Adrenal gland (tissue), 12 donors: Measurements from ENCODE around the gene RNF5. TPM values are rescaled to one million over a fixed set of nuclear protein-coding genes. Genes with fewer than 3 reads are reported as not detected.

Experiments
- DNase-seq, 7 donors: peaks; one replicate each; pipeline ENCODE4 v3.0.0-alpha.2; 2019 to 2020
- H3K27ac ChIP-seq, 5 donors: fragments of 200-600 bp; sonication (generic) in 4 of 5; 1 replicate in 3 of 5; 2 replicates in 2 of 5; pipeline versions ENCODE4 v1.5.1 to v1.8.0; 2016 to 2020; ENCODE audit warnings: mild to moderate bottlenecking in 1 of 5
- H3K27me3 ChIP-seq: fragments of 200-600 bp; 2 replicates; pipeline ENCODE4 v1.8.0; 2021
- H3K36me3 ChIP-seq, 2 donors: fragments of 200-600 bp; replicated peaks in 1 of 2; 1 replicate in 1 of 2; 2 replicates in 1 of 2; pipeline versions ENCODE4 v1.5.1 to v1.8.0; 2018 to 2022
- H3K4me1 ChIP-seq, 2 donors: fragments of 200-600 bp; replicated peaks in 1 of 2; 1 replicate in 1 of 2; 2 replicates in 1 of 2; pipeline versions ENCODE4 v1.5.1 to v1.8.0; 2018 to 2021
- H3K4me3 ChIP-seq, 4 donors: fragments of 200-600 bp; sonication (generic) in 3 of 4; one replicate each; pipeline ENCODE4 v1.5.1; 2016 to 2018
- H3K9me3 ChIP-seq, 3 donors: fragments of 200-600 bp; sonication (generic) in 1 of 3; replicated peaks in 1 of 3; 1 replicate in 2 of 3; 2 replicates in 1 of 3; pipeline versions ENCODE4 v1.5.1 to v1.8.0; 2016 to 2021
- POLR2A ChIP-seq, 2 donors: fragments of 450-650 bp; IDR thresholded peaks; one replicate each; pipeline ENCODE4 v1.6.1; 2017; ENCODE audit warnings: antibody characterized with exemption in 2 of 2, mild to moderate bottlenecking in 2 of 2, moderate library complexity in 1 of 2
- WGBS, 4 donors: extraction: QIAGEN DNeasy Blood & Tissue Kit in 2 of 4; methylation state at CpG; one replicate each; pipeline versions ENCODE4 v1.1.5 to v1.1.7; 2013 to 2017; 5-methylcytosine and 5-hydroxymethylcytosine counted together
- intact Hi-C, 2 donors: fragments of 100-400 bp; cut with DNase I; formaldehyde crosslinking; loops; one replicate each; pipeline versions ENCODE4 v1.14.1 to v1.15.0; 2022 to 2023
- polyA plus RNA-seq, 3 donors: library from polyadenylated mRNA; stranded (reverse); fragments of 200-250 nt in 2 of 3; fragments of 350-450 nt in 1 of 3; fragmentation: Illumina TruSeq in 1 of 3; extraction: RNeasy Lipid Tissue Mini Kit (QIAGEN cat#74804) in 1 of 3; gene quantifications; one replicate each; pipeline ENCODE4 v1.2.3, GENCODE V29; 2013 to 2014
- total RNA-seq, 9 donors: library from RNA; depleted of rRNA in 4 of 9; stranded (reverse); fragments of >200 nt in 4 of 9; fragments of 120-200 nt in 1 of 9; fragmentation: NEBNext Ultra II Directional in 1 of 9; extraction: Animal tissue kit (Norgen Biotek cat#: 25700) in 1 of 9; gene quantifications; one replicate each; pipeline versions ENCODE4 v1.1.0 to v1.2.4, GENCODE V29; 2013 to 2023
- TF ChIP-seq, protein P1 (sequence below), 6 experiments: fragments of 450-650 bp in 4 of 6; fragments of 200-600 bp in 2 of 6; sonication (generic) in 1 of 6; IDR thresholded peaks; 1 replicate in 5 of 6; 2 replicates in 1 of 6; pipeline versions ENCODE4 v1.5.1 to v1.8.0; 2016 to 2021; ENCODE audit warnings: antibody characterized with exemption in 6 of 6, mild to moderate bottlenecking in 2 of 6, moderate library complexity in 1 of 6
- donor health status: healthy with polysubstance abuse.
- donor health status: Bipolar disorder and iron deficiency.
- donor health status: DM: yes; HTN: yes; CAD: no.
- donor health status: DM: no; HTN: no; CAD: no.
- donor health status: DM: no; HTN: no; CAD: no.
- donor health status: DM: yes; HTN: yes; CAD: no.

Gene RNF5
- total and polyA plus RNA-seq, 12 donors, result 47.2 to 146 (median 110) TPM

DNA sequence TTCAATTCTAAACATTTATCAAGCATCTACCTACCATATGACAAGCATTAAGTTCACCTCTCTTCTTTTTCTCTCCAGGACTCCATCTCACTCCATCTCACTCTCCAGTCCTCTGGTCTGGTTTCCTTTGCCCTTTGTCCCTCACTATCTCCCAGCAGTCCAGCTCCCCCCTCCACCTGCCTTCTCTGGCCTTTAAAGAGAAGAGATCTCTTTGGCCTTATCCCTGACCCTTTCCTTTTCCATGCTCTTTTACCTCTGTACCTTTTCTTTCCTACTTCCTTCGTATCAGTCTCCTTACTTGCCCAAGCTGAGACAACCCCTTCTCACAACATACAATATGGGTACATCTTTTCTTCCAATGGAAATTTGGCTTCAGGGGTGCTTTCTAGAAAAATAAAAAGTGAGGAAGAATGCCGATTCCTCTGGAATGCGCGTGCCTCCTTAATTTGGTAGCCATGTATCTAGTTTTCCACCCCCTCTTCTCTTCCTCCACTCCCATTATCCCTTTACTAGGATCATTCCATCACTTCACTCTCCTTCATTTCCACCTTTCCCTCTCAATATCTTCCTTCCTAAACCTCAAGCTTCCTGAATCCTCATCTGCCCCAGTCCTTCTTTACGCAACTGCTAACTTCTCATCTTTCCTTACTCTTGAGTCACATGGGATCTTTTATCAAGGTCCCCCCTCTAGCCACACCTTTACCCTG lies 1.6 kb upstream of the RNF5 start:
- peaks cover 0 to 19% of the 10 kb centered on the region in 2 donors for H3K36me3 ChIP-seq
- TF ChIP-seq, protein P1, sequence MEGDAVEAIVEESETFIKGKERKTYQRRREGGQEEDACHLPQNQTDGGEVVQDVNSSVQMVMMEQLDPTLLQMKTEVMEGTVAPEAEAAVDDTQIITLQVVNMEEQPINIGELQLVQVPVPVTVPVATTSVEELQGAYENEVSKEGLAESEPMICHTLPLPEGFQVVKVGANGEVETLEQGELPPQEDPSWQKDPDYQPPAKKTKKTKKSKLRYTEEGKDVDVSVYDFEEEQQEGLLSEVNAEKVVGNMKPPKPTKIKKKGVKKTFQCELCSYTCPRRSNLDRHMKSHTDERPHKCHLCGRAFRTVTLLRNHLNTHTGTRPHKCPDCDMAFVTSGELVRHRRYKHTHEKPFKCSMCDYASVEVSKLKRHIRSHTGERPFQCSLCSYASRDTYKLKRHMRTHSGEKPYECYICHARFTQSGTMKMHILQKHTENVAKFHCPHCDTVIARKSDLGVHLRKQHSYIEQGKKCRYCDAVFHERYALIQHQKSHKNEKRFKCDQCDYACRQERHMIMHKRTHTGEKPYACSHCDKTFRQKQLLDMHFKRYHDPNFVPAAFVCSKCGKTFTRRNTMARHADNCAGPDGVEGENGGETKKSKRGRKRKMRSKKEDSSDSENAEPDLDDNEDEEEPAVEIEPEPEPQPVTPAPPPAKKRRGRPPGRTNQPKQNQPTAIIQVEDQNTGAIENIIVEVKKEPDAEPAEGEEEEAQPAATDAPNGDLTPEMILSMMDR (IDR thresholded peaks at IDR 0.05), result no peak
- no peak for TF ChIP-seq POLR2A (IDR thresholded peaks at IDR 0.05)
- peak overlapping the region in 2 of 4 donors; percentile 4 to 84 for H3K4me3 ChIP-seq
- peak in 1 of 7 donors; percentile 47 for DNase-seq
- intact Hi-C loops, result no loop called here
- H3K27ac ChIP-seq, result peak overlapping the region; percentile 87 to 98 (median 94)
- H3K27me3 ChIP-seq, result no peaks in the 10 kb centered on the region
- no peaks in the 10 kb centered on the region for H3K9me3 ChIP-seq
- 19 to 25% (median 25%) methylated on average over 5 of the region's 5 CpGs for WGBS, 4 donors
- H3K4me1 ChIP-seq, result peaks cover 33 to 46% of the 10 kb centered on the region in 2 donors

DNA sequence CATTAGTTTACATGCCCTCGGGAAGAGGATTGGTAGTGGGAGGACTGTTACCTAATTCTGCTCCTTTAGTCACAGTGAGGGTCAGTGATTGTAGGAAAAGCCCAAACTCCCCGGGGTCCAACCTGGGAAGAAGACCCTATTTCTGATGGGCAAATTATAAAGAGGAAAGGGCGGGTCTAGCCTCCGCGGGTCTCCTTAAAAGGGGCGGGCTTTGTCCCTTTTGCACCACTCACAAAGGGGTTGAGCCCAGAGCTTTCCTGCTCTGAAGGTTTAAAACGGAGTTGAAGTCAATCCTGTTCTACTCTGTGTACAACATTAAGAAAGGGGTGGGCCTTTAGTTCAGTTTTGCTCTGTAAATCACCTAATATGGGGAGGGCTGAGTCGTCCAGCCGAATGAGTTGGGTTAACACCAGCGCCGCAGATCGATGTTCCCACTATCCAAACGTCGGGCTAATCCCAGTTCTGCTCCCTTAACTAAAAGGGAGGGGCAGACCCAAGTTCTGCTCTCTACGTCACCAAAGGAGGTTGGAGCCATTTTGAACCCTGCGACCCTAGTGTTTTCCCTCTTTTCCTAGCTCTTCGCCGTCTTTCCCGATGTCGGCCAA lies 920 bp upstream of the RNF5 start:
- H3K27ac ChIP-seq, result peak overlapping the region; percentile 87 to 98 (median 94)
- H3K4me3 ChIP-seq, result peak overlapping the region in 2 of 4 donors; percentile 4 to 84
- TF ChIP-seq, protein P1 (IDR thresholded peaks at IDR 0.05), result no peak
- TF ChIP-seq POLR2A (IDR thresholded peaks at IDR 0.05), result peak in 1 of 2 donors; percentile 40
- no peaks in the 10 kb centered on the region for H3K27me3 ChIP-seq
- H3K36me3 ChIP-seq, result peaks cover 0 to 24% of the 10 kb centered on the region in 2 donors
- no peaks in the 10 kb centered on the region for H3K9me3 ChIP-seq
- intact Hi-C loops, result no loop called here
- H3K4me1 ChIP-seq, result peaks cover 33 to 46% of the 10 kb centered on the region in 2 donors
- 0 to 1% (median 0%) methylated on average over 20 of the region's 20 CpGs for WGBS, 4 donors
- DNase-seq, result peak in 5 of 7 donors; percentile 34 to 70 (median 57)

DNA sequence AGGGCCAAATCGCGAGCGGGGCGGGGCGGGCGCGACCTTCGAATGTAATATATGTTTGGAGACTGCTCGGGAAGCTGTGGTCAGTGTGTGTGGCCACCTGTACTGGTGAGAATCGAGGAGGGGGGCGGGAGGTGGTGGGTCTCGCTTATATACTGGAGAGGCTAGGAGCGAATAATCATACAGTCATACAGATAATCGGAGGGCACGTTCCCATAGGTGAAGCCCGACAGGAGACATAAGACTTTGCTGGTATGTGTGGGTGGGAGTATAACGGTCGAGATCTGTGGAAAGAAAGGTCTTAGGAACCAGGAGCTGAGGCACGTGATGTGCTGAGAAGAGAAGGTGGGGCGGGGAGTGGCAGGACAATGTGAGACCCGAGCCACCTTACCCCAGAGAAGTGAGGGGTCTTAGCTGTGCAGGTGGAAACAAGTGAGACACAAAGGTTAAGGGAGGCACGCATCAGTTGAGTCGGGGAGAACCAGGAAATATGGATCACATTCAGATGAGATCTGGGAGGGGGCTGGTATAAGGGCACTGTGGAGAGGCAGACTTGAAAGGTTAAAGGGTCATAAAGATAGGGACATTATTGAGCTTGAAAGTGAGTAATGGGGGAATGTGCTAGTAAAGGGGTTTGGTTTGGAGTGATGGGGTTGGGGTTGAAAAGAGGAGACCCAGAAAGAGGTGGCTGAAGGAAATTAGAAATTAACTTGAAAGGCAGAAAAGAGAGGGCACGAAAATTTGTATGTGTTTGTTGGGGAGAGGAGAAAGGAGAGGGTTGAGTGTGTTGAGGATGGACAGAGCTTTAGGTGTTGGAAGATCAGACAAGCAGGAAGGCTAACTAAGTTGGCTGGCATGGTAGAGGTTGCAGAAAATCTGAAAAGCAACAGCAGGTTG lies 589 bp downstream of the RNF5 start:
- no peaks in the 10 kb centered on the region for H3K27me3 ChIP-seq
- H3K4me3 ChIP-seq, result peak overlapping the region; percentile 32 to 84 (median 54)
- H3K9me3 ChIP-seq, result no peaks in the 10 kb centered on the region
- TF ChIP-seq POLR2A (IDR thresholded peaks at IDR 0.05), result no peak
- TF ChIP-seq, protein P1 (IDR thresholded peaks at IDR 0.05), result no peak
- H3K36me3 ChIP-seq, result peaks cover 0 to 37% of the 10 kb centered on the region in 2 donors
- H3K4me1 ChIP-seq, result peaks cover 33 to 40% of the 10 kb centered on the region in 2 donors
- no peak for DNase-seq
- intact Hi-C loops, result no loop called here
- WGBS, 4 donors, result 2 to 3% (median 3%) methylated on average over 22 to 24 of the region's 24 CpGs
- peak overlapping the region in 4 of 5 donors; percentile 87 to 98 (median 94) for H3K27ac ChIP-seq
